Measurements from ENCODE around the gene ETV3. TPM values are rescaled to one million over a fixed set of nuclear protein-coding genes. Genes with fewer than 3 reads are reported as not detected.
"Not testable (repeated sequence)": the region's sequence is repeated elsewhere in the genome, so short reads cannot be mapped to it uniquely, and the experiment has no call there.

The ETV3 gene
- total RNA-seq, 4 donors from 2014 or later = 88.9 to 93.6 (median 90.9) TPM

DNA sequence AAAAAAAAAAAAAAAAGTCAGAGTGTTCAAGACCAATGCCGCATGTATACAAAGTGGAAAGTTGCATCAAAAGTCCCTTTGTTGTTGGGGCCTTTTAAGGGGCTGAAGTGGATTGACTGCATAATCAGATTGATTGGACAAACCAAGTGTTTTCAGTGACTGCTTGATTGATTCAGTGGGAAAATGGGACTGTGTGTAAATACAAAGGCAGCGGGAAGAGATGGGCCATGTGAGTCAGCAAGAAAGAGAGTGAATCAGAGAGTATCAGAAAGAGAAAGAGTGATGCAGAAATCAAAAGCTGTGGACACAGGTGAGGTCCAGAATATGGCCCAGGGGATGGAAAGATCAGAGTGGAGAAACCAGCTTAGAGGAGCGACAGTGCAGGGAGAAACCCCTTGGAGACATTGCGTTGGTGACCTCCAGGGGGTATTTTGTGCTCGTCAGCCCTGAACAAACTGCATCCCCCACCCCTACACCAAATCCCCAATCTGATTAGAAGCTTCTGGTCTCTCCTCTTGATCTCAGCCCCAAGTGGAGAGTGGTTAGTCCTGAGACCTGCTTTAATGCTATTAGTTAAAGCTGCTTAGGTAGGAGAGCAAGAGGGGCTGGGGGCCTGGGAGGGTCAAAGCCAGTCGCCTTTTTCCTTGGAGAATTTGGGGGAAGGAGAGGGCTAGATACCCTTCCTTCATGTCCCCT lies 33.4 kb downstream of the ETV3 start:
- Histone ChIP-seq H3K27me3 (peaks cover 25% of the 10 kb centered on the region), H3K9me3 (no peaks in the 10 kb centered on the region), H3K4me1 (peaks cover 13% of the 10 kb centered on the region), H3K27ac (no peak overlapping the region), H3K4me3 (no peak overlapping the region), H3K36me3 (no peaks in the 10 kb centered on the region)
- TF ChIP-seq, protein P1, sequence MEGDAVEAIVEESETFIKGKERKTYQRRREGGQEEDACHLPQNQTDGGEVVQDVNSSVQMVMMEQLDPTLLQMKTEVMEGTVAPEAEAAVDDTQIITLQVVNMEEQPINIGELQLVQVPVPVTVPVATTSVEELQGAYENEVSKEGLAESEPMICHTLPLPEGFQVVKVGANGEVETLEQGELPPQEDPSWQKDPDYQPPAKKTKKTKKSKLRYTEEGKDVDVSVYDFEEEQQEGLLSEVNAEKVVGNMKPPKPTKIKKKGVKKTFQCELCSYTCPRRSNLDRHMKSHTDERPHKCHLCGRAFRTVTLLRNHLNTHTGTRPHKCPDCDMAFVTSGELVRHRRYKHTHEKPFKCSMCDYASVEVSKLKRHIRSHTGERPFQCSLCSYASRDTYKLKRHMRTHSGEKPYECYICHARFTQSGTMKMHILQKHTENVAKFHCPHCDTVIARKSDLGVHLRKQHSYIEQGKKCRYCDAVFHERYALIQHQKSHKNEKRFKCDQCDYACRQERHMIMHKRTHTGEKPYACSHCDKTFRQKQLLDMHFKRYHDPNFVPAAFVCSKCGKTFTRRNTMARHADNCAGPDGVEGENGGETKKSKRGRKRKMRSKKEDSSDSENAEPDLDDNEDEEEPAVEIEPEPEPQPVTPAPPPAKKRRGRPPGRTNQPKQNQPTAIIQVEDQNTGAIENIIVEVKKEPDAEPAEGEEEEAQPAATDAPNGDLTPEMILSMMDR (IDR thresholded peaks at IDR 0.05) = no peak
- TF ChIP-seq POLR2AphosphoS5 (IDR thresholded peaks at IDR 0.05) = no peak
- no peak for TF ChIP-seq EP300 (IDR thresholded peaks at IDR 0.05)
- DNase-seq (ENCODE audit: low spot score in 2 of 2) = peak in 1 of 2 donors; percentile 5
- 86% methylated on average over 6 of the region's 6 CpGs for WGBS

DNA sequence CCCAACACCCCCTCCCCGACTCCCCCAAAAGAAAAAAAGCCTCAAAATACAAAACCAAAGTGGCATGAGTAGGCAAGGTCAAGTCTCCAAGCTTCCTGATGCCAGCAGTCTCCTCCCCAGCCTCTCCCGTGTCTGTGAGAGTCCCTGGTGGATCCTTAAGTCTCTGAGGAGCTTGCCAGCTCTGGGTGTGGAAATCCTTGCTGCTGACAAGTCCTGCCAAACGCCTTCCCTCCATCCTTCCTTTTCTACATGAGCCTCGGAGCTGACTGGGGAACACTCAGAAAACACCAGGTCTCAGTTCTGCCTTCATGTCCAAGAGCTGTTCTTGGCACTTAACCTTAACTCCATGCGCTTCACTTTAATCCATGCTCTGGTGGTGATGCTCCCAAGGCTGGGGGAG lies 34.9 kb downstream of the ETV3 start:
- Histone ChIP-seq H3K9me3 (no peaks in the 10 kb centered on the region), H3K4me1 (peaks cover 13% of the 10 kb centered on the region), H3K36me3 (no peaks in the 10 kb centered on the region), H3K4me3 (no peak overlapping the region), H3K27me3 (peaks cover 14% of the 10 kb centered on the region), H3K27ac (no peak overlapping the region)
- WGBS = 43% methylated on average over 5 of the region's 5 CpGs
- no peak for DNase-seq (ENCODE audit: low spot score in 2 of 2)
- TF ChIP-seq POLR2AphosphoS5 (IDR thresholded peaks at IDR 0.05) (no peak), EP300 (IDR thresholded peaks at IDR 0.05) (no peak), POLR2A (IDR thresholded peaks at IDR 0.05) (no peak)
- TF ChIP-seq, protein P1 (IDR thresholded peaks at IDR 0.05) = no peak

DNA sequence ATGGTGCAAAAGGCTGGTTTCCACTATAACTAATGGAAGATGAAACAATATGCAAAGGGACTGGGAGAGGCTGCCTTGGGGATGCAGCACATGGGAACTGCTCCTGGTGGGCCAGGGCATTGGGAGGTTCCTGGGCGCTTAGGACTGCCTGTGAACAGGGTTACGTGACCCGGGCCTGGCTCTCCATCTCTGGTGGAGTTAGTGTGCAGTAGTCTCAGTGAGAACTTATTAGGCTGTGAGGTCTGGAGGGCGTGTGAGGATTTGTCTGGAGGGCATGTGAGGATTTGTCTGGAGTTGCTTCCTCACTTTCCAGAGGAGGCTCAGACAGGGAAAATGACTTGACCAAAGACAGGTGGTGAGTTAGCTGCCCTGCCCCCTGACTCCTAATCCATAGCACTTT lies 37.0 kb downstream of the ETV3 start:
- TF ChIP-seq POLR2AphosphoS5 (IDR thresholded peaks at IDR 0.05) (no peak), POLR2A (IDR thresholded peaks at IDR 0.05) (no peak), EP300 (IDR thresholded peaks at IDR 0.05) (no peak)
- Histone ChIP-seq H3K27me3 (no peaks in the 10 kb centered on the region), H3K4me3 (no peak overlapping the region), H3K9me3 (no peaks in the 10 kb centered on the region), H3K4me1 (peaks cover 13% of the 10 kb centered on the region), H3K36me3 (no peaks in the 10 kb centered on the region), H3K27ac (no peak overlapping the region)
- WGBS = 81% methylated on average over 4 of the region's 4 CpGs
- peak in 1 of 2 donors; percentile 31 for DNase-seq (ENCODE audit: low spot score in 2 of 2)

DNA sequence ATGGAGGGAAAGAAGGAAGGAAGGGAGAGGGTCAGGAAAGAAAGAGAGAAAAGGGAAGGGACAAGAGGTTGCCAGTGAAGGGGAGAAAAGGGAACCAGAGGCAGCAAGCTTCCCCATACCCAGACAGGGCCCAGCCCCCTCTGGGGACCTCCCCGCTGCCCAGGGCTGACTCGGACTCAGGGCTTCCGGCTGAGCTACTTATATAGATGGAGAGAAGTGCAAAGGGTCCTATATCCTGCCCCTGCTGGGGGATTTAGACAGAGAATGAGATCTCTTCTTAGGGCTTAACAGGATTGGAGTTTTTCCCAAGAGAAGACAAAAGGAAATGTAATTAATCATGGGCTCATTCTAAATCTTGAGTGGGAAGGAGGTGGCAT lies 38.6 kb downstream of the ETV3 start, which contains the start of gene ETV3L:
TSS of gene ETV3L (minus strand) at position 176 of the 377 bp plus-strand sequence. CDS start 285 bp downstream, outside the sequence.
- Histone ChIP-seq H3K36me3 (no peaks in the 10 kb centered on the region), H3K9me3 (no peaks in the 10 kb centered on the region), H3K4me3 (no peak within 1 kb of the TSS), H3K27me3 (no peaks in the 10 kb centered on the region), H3K27ac (no peak within 1 kb of the TSS), H3K4me1 (peaks cover 22% of the 10 kb centered on the region)
- 71% methylated on average over 3 of the region's 3 CpGs for WGBS
- TF ChIP-seq, protein P1 (IDR thresholded peaks at IDR 0.05) = no peak
- no peak for TF ChIP-seq POLR2AphosphoS5 (IDR thresholded peaks at IDR 0.05)
- no peak for TF ChIP-seq EP300 (IDR thresholded peaks at IDR 0.05)
- no peak for TF ChIP-seq POLR2A (IDR thresholded peaks at IDR 0.05)
- DNase-seq (ENCODE audit: low spot score in 2 of 2) = peak; percentile 39 to 67

DNA sequence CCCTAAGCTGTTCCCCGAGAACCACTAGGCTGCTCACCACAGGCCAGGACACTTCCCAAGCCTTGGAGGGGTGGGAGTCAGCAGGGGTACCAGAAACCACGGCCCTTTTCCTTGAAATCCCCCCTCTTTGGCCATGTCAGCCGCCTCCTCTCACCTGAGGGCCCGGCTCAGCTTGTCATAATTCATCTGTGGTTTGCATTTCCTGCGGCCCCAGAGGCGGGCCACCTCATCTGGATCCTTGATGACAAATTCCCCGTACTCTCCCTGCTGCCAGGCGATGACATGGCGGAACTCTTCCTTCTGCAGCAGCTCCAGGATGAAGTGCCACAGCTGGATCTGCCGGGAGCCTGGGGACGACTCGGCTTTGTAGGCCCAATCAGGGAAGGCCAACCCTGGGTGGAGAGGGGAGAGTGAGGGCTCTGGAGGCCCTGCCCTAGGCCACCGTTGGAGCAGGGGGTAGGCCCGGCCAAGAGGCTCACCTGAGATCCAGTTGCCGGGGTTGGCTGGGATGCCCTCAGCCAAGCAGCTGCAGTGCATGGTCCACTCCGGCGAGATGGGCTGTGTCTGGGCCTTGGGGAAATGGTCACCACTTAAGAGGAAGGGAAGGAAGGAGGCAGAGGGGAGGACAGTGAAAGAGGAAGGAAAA lies 39.1 kb downstream of the ETV3 start:
- DNase-seq (ENCODE audit: low spot score in 2 of 2) = peak in 1 of 2 donors; percentile 47
- H3K27me3 ChIP-seq, H3K27ac ChIP-seq, H3K4me3 ChIP-seq, H3K36me3 ChIP-seq, H3K9me3 ChIP-seq: not testable (repeated sequence)
- 83% methylated on average over 16 of the region's 17 CpGs for WGBS
- peaks cover 22% of the 10 kb centered on the region for H3K4me1 ChIP-seq

DNA sequence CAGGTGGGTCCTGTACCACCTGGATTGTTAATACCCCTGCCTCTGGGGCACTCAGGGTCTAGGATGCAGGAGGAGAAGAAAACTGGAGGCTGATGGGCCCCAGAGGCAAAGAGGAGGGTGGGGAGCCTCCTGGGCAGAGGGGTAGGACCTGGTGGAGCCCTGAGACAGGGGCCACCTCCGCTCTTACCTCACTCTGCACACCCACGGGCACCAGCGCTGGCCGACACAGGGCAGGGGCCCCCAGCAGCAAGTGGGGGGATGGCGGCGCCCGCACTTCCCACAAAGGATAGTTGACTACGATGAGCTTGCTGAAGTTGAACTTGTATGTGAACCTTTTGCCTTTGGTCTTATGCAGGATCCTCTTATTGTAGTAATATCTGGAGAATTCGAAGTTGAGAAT lies 39.7 kb downstream of the ETV3 start:
- Histone ChIP-seq H3K9me3 (no peaks in the 10 kb centered on the region), H3K4me1 (peaks cover 20% of the 10 kb centered on the region), H3K27me3 (no peaks in the 10 kb centered on the region), H3K27ac (no peak overlapping the region), H3K4me3 (no peak overlapping the region), H3K36me3 (no peaks in the 10 kb centered on the region)
- peak in 1 of 2 donors; percentile 33 for DNase-seq (ENCODE audit: low spot score in 2 of 2)
- TF ChIP-seq EP300 (IDR thresholded peaks at IDR 0.05) = no peak
- TF ChIP-seq, protein P1 (IDR thresholded peaks at IDR 0.05) = no peak
- TF ChIP-seq POLR2AphosphoS5 (IDR thresholded peaks at IDR 0.05) = no peak
- TF ChIP-seq POLR2A (IDR thresholded peaks at IDR 0.05) = no peak
- 95% methylated on average over 9 of the region's 9 CpGs for WGBS

Data from suprapubic skin (tissue), 4 donors.